Esophagus muscularis mucosa (tissue), 3 donors: ENCODE measurements around the gene INPP4B.

ENCODE experiments used
- CTCF ChIP-seq, 3 experiments: fragments of 200-600 bp in 2 of 3; fragments of 450-650 bp in 1 of 3; sonication (generic) in 2 of 3; IDR thresholded peaks; one replicate each; pipeline ENCODE4 v1.5.1; 2017 to 2019; ENCODE audit warnings: antibody characterized with exemption in 3 of 3, mild to moderate bottlenecking in 2 of 3, moderate library complexity in 1 of 3
- POLR2A ChIP-seq: fragments of 450-650 bp; IDR thresholded peaks from one replicate; pipeline ENCODE4 v1.6.1; 2017; ENCODE audit warnings: antibody characterized with exemption, moderate library complexity, mild to moderate bottlenecking, low read depth
- POLR2AphosphoS5 ChIP-seq, 2 donors: sonication (generic); formaldehyde crosslinking; IDR thresholded peaks; one replicate each; pipeline ENCODE4 v1.6.1; 2017; ENCODE audit warnings: antibody characterized with exemption in 2 of 2

GRCh38 chr4:142671516-142671915 is 174.6 kb downstream of the INPP4B start:
- TF ChIP-seq CTCF (IDR thresholded peaks at IDR 0.05): no peak
- TF ChIP-seq POLR2A: no peak
- no peak for TF ChIP-seq POLR2AphosphoS5 (IDR thresholded peaks at IDR 0.05)
